CD14-positive monocyte (primary cell): Measurements from ENCODE around the gene TBCD. TPM values are rescaled to one million over a fixed set of nuclear protein-coding genes. Genes with fewer than 3 reads are reported as not detected.

Experiments used
- DNase-seq, 3 donors: peaks; one replicate each; pipeline ENCODE4 v3.0.0-alpha.2; 2011 to 2022
- H2AFZ ChIP-seq: 2 replicates; pipeline ENCODE4 v1.6.0; 2012; ENCODE audit warnings: mild to moderate bottlenecking, low read depth, low read length, inconsistent platforms; ENCODE audit not compliant: insufficient read depth, poor library complexity, severe bottlenecking
- H3K27ac ChIP-seq, 2 donors: 1 replicate in 1 of 2; 2 replicates in 1 of 2; pipeline ENCODE4 v1.5.1; 2012 to 2013; ENCODE audit warnings: low read length in 2 of 2, control low read depth in 1 of 2, inconsistent platforms in 1 of 2, low read depth in 1 of 2, mild to moderate bottlenecking in 1 of 2
- H3K27me3 ChIP-seq, 2 donors: one replicate each; pipeline versions ENCODE4 v1.6.0 to v1.6.1; 2011 to 2013; ENCODE audit warnings: low read length in 2 of 2; ENCODE audit not compliant: control insufficient read depth in 2 of 2, insufficient read depth in 2 of 2
- H3K36me3 ChIP-seq, 2 donors: replicated peaks in 1 of 2; 1 replicate in 1 of 2; 2 replicates in 1 of 2; pipeline versions ENCODE4 v1.5.1 to v1.6.1; 2012 to 2013; ENCODE audit warnings: low read length in 2 of 2, control low read depth in 1 of 2, inconsistent platforms in 1 of 2, mild to moderate bottlenecking in 1 of 2; ENCODE audit not compliant: insufficient read depth in 2 of 2, control insufficient read depth in 1 of 2
- H3K4me1 ChIP-seq, 2 donors: 1 replicate in 1 of 2; 2 replicates in 1 of 2; pipeline versions ENCODE4 v1.5.1 to v1.6.1; 2012 to 2013; ENCODE audit warnings: low read length in 2 of 2, control low read depth in 1 of 2, inconsistent platforms in 1 of 2, mild to moderate bottlenecking in 1 of 2, moderate library complexity in 1 of 2; ENCODE audit not compliant: insufficient read depth in 2 of 2, control insufficient read depth in 1 of 2
- H3K4me2 ChIP-seq: replicated peaks from 2 replicates; pipeline ENCODE3; 2012; ENCODE audit warnings: low read length, moderate library complexity, mild to moderate bottlenecking; ENCODE audit not compliant: poor library complexity, severe bottlenecking; ENCODE audit errors: extremely low read depth
- H3K4me3 ChIP-seq, 3 experiments: fragments of 200-600 bp in 1 of 3; sonication (generic) in 1 of 3; replicated peaks in 1 of 3; 1 replicate in 2 of 3; 2 replicates in 1 of 3; pipeline ENCODE4 v1.5.1; 2011 to 2013; ENCODE audit warnings: low read length in 3 of 3, mild to moderate bottlenecking in 3 of 3, control low read depth in 2 of 3, low read depth in 2 of 3, inconsistent platforms in 1 of 3, moderate library complexity in 1 of 3
- H3K79me2 ChIP-seq: 2 replicates; pipeline ENCODE4 v1.6.0; 2012; ENCODE audit warnings: mild to moderate bottlenecking, control low read depth, inconsistent platforms, low read length, moderate library complexity; ENCODE audit not compliant: insufficient read depth
- H3K9ac ChIP-seq: 2 replicates; pipeline ENCODE4 v1.6.0; 2017; ENCODE audit warnings: low read length, mild to moderate bottlenecking; ENCODE audit not compliant: insufficient read depth, poor library complexity, severe bottlenecking
- H3K9me3 ChIP-seq, 2 donors: replicated peaks in 1 of 2; 1 replicate in 1 of 2; 2 replicates in 1 of 2; pipeline versions ENCODE4 v1.5.1 to v1.6.1; 2012 to 2013; ENCODE audit warnings: low read length in 2 of 2, control low read depth in 1 of 2; ENCODE audit not compliant: control insufficient read depth in 1 of 2, insufficient read depth in 1 of 2
- H4K20me1 ChIP-seq: 2 replicates; pipeline ENCODE4 v1.6.0; 2012; ENCODE audit warnings: mild to moderate bottlenecking, low read length, control low read depth, moderate library complexity; ENCODE audit not compliant: insufficient read depth
- H3K27ac Mint-ChIP-seq, 7 donors: one replicate each; pipeline ENCODE4 v1.8.0; 2020; ENCODE audit warnings: mild to moderate bottlenecking in 7 of 7, mixed read lengths in 7 of 7, moderate library complexity in 6 of 7, inconsistent platforms in 2 of 7
- H3K27me3 Mint-ChIP-seq, 3 donors: one replicate each; pipeline ENCODE4 v1.8.0; 2021 to 2022; ENCODE audit warnings: low read depth in 3 of 3, mild to moderate bottlenecking in 3 of 3, mixed read lengths in 3 of 3, moderate library complexity in 3 of 3, inconsistent platforms in 1 of 3
- H3K36me3 Mint-ChIP-seq, 2 donors: one replicate each; pipeline ENCODE4 v1.8.0; 2020; ENCODE audit warnings: mixed read lengths in 2 of 2, inconsistent platforms in 1 of 2, mild to moderate bottlenecking in 1 of 2
- H3K4me1 Mint-ChIP-seq: one replicate; pipeline ENCODE4 v1.8.0; 2020; ENCODE audit warnings: mild to moderate bottlenecking, mixed read lengths
- H3K4me3 Mint-ChIP-seq, 2 donors: one replicate each; pipeline ENCODE4 v1.8.0; 2020; ENCODE audit warnings: mild to moderate bottlenecking in 2 of 2, mixed read lengths in 2 of 2, moderate library complexity in 1 of 2
- H3K9me3 Mint-ChIP-seq, 7 donors: one replicate each; pipeline ENCODE4 v1.8.0; 2020 to 2022; ENCODE audit warnings: mixed read lengths in 7 of 7, mild to moderate bottlenecking in 6 of 7, moderate library complexity in 6 of 7, inconsistent platforms in 2 of 7
- WGBS: methylation state at CpG from one replicate; pipeline ENCODE4 v1.1.5; 2013; ENCODE audit warnings: missing lambda C conversion rate; ENCODE audit not compliant: insufficient coverage; 5-methylcytosine and 5-hydroxymethylcytosine counted together
- intact Hi-C, 2 donors: fragments of 100-400 bp; cut with micrococcal nuclease; formaldehyde crosslinking; loops; one replicate each; pipeline versions ENCODE4 v1.15.0 to v1.15.1; 2023
- polyA plus RNA-seq, 3 donors: library from polyadenylated mRNA; depleted of rRNA in 1 of 3; unstranded in 2 of 3; stranded (reverse) in 1 of 3; fragments of 300-500 nt in 2 of 3; fragments of >200 nt in 1 of 3; fragmentation: Illumina TruSeq in 2 of 3; gene quantifications; 1 replicate in 2 of 3; 2 replicates in 1 of 3; pipeline ENCODE4 v1.2.3, GENCODE V29; 2012 to 2021
- TF ChIP-seq, protein P1 (sequence below): fragments of 200-600 bp; IDR thresholded peaks from one replicate; pipeline ENCODE4 v1.8.0; 2022; ENCODE audit warnings: antibody characterized with exemption, mild to moderate bottlenecking

Gene TBCD
- polyA plus RNA-seq, 3 donors, result 54.7 to 74.0 (median 66.6) TPM

- intact Hi-C loops, result loop anchor here in 1 of 2 donors (5.0 kb wide), 2 partner anchors 35 to 130 kb away; no protein-coding TSS in a partner anchor
- no peak for DNase-seq
- 84% methylated on average over 16 of the region's 20 CpGs for WGBS
- Mint-ChIP-seq H3K27ac (peak overlapping the region in 1 of 7 donors; percentile 80), H3K9me3 (peaks cover 0 to 1% (median 0%) of the 10 kb centered on the region in 7 donors), H3K4me1 (peaks cover 15% of the 10 kb centered on the region), H3K4me3 (peak overlapping the region; percentile 66 to 92), H3K27me3 (peaks cover 0 to 2% (median 0%) of the 10 kb centered on the region in 3 donors), H3K36me3 (peaks cover 36 to 54% of the 10 kb centered on the region in 2 donors)
- Histone ChIP-seq H4K20me1 (no peaks in the 10 kb centered on the region), H3K4me2 (peak overlapping the region; percentile 64), H2AFZ (peak overlapping the region; percentile 82), H3K36me3 (peaks cover 6 to 30% of the 10 kb centered on the region in 2 donors), H3K4me1 (peaks cover 12 to 14% of the 10 kb centered on the region in 2 donors), H3K79me2 (no peaks in the 10 kb centered on the region), H3K4me3 (peak overlapping the region in 1 of 3 experiments; percentile 53), H3K9me3 (no peaks in the 10 kb centered on the region), H3K27ac (no peak overlapping the region), H3K9ac (peak overlapping the region; percentile 16), H3K27me3 (no peaks in the 10 kb centered on the region)
- TF ChIP-seq, protein P1, sequence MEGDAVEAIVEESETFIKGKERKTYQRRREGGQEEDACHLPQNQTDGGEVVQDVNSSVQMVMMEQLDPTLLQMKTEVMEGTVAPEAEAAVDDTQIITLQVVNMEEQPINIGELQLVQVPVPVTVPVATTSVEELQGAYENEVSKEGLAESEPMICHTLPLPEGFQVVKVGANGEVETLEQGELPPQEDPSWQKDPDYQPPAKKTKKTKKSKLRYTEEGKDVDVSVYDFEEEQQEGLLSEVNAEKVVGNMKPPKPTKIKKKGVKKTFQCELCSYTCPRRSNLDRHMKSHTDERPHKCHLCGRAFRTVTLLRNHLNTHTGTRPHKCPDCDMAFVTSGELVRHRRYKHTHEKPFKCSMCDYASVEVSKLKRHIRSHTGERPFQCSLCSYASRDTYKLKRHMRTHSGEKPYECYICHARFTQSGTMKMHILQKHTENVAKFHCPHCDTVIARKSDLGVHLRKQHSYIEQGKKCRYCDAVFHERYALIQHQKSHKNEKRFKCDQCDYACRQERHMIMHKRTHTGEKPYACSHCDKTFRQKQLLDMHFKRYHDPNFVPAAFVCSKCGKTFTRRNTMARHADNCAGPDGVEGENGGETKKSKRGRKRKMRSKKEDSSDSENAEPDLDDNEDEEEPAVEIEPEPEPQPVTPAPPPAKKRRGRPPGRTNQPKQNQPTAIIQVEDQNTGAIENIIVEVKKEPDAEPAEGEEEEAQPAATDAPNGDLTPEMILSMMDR, result no peak
These were observed 160.7 kb downstream of the TBCD start for GRCh38 chr17:82912484-82913089.

GRCh38 chr17:82913304-82914043, 161.6 kb downstream of the TBCD start:
- H3K4me3 Mint-ChIP-seq, result peak overlapping the region in 1 of 2 donors; percentile 31
- DNase-seq, result no peak

More at GRCh38 chr17:82913304-82914043, 161.6 kb downstream of the TBCD start:
- Histone ChIP-seq H3K79me2 (no peaks in the 10 kb centered on the region), H3K4me3 (no peak overlapping the region), H4K20me1 (no peaks in the 10 kb centered on the region), H3K27me3 (no peaks in the 10 kb centered on the region), H3K4me1 (peaks cover 14 to 16% of the 10 kb centered on the region in 2 donors), H3K4me2 (no peak overlapping the region), H3K27ac (no peak overlapping the region), H3K36me3 (peaks cover 2 to 22% of the 10 kb centered on the region in 2 donors), H2AFZ (no peak overlapping the region), H3K9ac (no peak overlapping the region), H3K9me3 (no peaks in the 10 kb centered on the region)
- Mint-ChIP-seq H3K27me3 (peaks cover 0 to 2% (median 0%) of the 10 kb centered on the region in 3 donors), H3K4me1 (peaks cover 22% of the 10 kb centered on the region), H3K27ac (peak overlapping the region in 3 of 7 donors; percentile 18 to 36 (median 20)), H3K36me3 (peaks cover 31 to 52% of the 10 kb centered on the region in 2 donors), H3K9me3 (peaks cover 0 to 1% (median 0%) of the 10 kb centered on the region in 7 donors)
- intact Hi-C loops, result loop anchor here in 1 of 2 donors (5.0 kb wide), 2 partner anchors 36 to 131 kb away; no protein-coding TSS in a partner anchor
- 89% methylated on average over 40 of the region's 44 CpGs for WGBS
- TF ChIP-seq, protein P1, result peak; percentile 11
